KOPT-K1 (cell line): ENCODE data around the gene ZFP14.
"Not testable (repeated sequence)": the region's sequence is repeated elsewhere in the genome, so short reads cannot be mapped to it uniquely, and the experiment has no call there.

Experiments
- H3K27ac ChIP-seq: fragments of 200-600 bp; sonication (generic); 2 replicates; pipeline ENCODE4 v1.5.1; 2016; ENCODE audit warnings: antibody characterized with exemption, mild to moderate bottlenecking, low read depth, low read length; ENCODE audit not compliant: poor library complexity, severe bottlenecking
- H3K36me3 ChIP-seq: fragments of 200-600 bp; sonication (generic); 2 replicates; pipeline ENCODE4 v1.5.1; 2017; ENCODE audit warnings: antibody characterized with exemption, mild to moderate bottlenecking, low read length, moderate library complexity; ENCODE audit not compliant: insufficient read depth
- H3K9me3 ChIP-seq: fragments of 200-600 bp; sonication (generic); 2 replicates; pipeline ENCODE4 v1.5.1; 2017; ENCODE audit warnings: antibody characterized with exemption, low read length, mild to moderate bottlenecking; ENCODE audit not compliant: insufficient read depth, poor library complexity, severe bottlenecking

The ZFP14 gene

DNA sequence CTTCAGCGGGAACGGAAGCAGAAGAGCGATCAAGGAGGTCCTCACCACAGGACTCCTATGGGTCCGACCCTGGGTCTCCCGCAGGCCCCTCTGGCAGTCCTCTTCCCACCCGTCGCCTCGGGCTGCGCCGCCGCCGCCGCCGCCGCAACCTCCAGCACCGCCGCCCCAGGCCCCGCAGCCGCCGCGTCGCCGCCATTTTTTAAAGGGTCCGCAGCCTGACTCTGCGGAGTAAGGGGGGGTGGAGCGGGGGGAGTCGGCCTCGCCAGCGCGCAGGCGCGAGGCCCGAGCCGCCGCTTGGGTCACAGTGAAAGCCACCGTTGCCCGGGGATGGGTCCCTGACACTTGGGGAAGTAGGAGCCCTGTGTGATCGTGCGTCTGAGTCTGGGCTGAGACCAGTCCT, 69.7 kb downstream of the ZFP14 start:
- H3K36me3 ChIP-seq, H3K9me3 ChIP-seq, H3K27ac ChIP-seq: not testable (repeated sequence)

DNA sequence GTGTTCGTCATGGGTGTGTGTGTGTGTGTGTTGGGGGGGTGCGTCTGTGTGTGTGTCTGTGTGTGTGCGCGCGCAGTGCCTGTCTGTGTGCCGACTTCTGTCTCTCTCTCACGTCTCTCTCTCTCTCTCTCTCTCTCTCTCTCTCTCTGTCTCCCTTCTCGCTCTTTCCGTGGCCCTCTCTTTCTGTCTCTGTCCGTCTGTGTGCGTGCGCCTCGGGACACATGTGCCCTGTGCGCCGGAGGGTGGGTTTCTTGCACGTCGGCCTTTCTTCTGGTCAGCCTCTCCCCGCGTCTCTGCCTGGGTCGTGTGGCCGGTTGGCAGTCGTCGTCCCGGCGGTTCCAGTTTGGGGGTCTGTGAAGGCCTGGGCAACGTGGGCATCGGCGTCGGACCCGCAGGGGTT, 86.7 kb downstream of the ZFP14 start:
- H3K36me3 ChIP-seq, H3K9me3 ChIP-seq, H3K27ac ChIP-seq: not testable (repeated sequence)
